HG03064 (cell line): ENCODE measurements around the gene COL9A1.

ENCODE experiments used
- ATAC-seq: cut with Tn5 transposase; IDR thresholded peaks from one replicate; pipeline ENCODE4 v1.9.1; 2021; ENCODE audit warnings: low read depth; ENCODE audit not compliant: unreplicated experiment

Gene COL9A1

DNA sequence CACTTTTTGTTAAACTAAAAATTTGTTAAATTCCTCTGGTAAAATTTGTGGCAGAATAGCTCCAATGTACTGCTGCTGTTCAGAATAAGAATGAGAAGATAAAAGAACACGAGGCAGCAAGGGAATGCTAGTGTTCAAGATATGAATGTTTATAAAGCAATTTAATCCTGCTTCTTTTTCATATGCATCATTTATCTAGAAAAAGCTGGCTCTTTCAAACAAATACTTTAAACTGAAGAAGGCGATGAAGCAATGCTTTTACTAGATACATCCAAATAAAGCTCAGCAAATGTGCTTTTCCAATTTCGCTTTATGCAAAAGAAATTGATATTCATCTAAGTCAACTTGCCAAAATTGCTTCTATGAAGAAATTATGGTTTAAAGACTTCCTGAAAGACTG lies 66.5 kb downstream of the COL9A1 start:
- no peak for ATAC-seq

DNA sequence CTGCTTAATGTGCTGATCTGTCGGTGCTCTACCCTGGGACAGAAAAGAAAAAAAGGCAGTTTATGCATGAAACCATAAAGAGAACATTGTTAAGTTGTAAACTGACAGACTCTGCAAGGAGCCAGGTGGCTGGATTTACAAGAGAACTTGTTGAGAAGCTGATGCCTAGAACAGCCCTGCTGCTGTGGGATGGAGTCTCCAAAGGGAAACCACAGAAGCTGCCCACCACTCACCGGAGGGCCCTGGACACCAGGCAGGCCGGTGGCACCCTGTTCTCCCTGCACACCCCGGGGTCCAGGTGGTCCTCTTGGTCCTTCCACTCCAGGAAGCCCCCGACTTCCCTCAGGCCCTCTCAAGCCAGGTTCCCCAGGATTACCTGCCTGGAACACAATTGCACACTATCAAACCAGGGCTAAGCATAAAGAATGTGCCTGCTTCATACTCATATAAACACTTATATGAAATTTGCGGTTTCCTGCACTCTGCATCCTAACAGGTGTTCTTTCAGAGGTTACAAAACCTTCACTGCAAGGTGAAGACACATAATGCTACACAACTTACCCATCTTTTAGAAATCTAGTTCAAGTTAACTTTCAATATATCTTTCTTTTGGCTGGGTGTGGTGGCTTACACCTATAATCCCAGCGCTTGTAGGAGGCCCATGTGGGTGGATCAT lies 68.2 kb downstream of the COL9A1 start:
- no peak for ATAC-seq

DNA sequence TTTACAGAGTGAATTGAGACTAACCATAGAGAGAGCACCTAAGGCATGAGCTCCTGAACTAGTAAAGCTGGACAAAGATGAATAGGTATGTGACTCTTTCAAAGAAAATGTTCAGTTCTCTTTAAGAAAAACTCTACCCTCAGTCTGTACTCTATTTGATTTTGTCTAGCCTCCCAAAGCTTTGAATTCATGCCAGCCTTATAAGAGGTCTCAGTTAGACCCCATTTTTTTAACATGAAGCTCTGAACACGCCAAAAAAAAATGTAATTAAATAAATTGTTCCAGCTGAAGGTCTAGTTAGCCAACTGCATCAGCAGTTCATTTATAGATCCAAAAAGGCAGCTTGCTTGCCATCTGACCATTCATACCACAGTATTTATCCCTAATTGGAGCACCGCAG lies 71.6 kb downstream of the COL9A1 start:
- ATAC-seq = no peak

DNA sequence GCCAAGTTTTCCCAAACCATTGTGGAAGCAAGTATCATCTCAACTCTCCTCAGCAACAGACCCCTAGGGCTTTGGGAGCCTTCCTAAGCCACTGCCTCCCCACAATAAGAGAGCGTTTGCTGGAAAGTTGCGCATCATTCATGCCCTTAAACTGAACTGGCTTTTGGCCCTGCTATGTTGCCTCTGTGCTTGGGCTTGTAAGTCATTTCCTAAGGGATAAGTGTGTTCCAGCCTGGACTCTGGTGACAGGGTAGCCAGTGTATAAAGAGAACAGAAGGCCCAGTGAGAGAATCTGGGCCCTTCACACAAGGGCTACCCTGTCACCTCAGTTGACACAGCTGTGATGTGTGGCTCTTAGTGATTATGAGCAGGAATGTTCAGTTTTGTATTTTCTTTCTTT lies 77.8 kb downstream of the COL9A1 start:
- ATAC-seq = no peak

DNA sequence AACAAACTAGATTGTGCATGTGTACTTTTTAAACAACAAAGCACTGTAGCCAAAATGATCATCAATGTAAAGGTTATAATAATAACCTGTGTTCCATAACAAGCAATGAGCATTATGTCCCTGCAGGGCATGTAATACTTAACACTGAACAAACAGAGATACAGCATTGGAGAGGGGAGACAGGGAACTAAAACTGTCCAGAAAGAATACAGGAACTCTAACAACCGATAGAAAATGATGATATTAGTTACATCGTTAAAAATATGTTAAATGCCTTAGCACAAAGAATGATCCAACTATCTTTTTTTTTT lies 80.5 kb downstream of the COL9A1 start:
- ATAC-seq = no peak

DNA sequence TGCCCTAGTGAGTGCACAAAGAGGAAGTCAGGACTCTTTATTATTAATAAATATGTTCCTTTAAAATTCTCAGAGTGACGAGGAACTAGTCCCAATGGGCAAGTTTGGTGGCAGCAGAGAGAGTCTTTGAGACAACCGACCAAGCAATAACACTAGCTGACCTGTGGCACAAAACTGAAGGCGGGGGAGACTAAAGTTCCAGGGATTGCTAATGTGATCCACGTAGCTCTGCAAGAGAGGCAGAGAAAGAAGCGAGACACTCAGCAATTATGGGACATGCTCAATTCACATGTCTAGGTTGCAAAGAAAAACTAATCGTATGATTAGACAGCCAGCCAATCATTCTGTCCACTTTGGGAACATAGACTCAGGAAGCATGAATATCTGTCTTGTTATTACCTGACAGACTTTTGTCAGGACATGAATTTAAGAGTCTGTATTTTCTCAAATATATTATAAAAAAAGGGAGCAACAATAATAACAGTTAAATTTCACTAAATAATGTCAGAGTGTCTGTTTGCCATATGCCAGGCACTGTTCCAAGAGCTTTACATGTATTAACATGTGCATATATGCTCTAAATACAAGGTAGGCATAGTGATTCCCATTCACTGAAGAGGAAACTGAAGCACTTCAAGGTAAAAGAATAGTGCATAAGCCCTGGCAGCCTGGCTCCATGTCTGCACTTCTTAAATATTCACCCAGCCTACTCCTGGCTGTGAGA lies 81.0 kb downstream of the COL9A1 start:
- no peak for ATAC-seq

DNA sequence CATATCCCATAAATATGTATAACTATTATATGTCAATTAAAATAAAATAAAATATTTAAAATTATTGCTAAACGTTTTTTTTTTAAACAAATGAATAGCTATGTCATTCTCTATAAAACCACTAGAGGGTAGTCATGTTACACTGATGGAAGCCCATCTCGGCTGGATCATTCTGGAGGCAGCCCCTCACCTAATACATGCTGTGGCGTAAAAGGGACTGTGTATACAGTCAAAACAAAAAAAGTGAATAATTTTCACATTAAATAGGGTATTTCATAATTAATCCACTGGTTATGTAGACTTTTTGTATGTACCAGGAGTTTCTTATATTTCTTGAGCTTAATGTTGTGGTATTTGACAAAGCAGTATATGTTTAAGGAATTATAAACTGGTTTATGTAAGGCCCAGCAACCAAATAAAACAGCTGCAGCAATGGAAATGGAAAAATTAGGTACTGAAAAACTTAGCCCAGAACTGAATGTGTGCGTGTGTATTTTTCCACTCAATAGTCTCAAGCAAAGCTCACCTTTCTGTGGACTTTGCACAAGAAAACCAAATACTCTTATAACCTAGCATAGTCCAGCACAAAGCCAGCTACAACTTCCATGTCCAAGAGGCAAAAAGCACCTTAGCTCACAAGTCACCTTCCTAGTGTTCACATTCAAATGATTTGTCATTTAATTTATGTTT lies 81.7 kb downstream of the COL9A1 start:
- ATAC-seq = no peak

DNA sequence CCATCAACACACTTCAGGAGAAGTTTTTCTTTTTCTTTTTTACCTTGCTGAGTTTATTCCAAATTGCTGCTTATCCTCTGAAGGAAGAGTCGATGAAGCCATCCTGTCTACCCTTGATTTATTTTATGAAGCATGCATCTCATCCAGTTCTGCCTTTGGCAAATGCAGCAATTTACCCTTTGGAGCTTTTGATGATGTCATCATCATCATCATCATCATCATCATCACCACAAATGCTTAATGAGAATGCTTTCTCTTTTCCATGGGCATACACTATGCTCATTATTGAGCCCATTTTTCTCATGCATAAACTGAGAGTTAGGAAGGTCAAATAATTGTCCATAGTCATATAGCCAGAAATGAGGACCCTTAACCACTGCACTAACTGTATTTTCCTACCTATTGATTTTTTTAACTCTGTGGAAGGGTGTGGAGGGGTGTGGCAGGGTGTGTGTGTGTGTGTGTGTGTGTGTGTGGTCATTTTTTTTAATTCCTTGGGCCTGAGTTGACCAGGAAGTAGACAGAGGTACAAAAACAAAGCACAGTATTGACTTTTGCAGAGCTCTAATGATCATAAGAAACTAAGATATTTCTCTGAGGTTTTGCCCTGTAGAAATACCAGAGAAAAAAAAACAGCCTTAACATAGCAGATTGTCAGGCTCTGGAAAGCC lies 82.8 kb downstream of the COL9A1 start:
- ATAC-seq = no peak

DNA sequence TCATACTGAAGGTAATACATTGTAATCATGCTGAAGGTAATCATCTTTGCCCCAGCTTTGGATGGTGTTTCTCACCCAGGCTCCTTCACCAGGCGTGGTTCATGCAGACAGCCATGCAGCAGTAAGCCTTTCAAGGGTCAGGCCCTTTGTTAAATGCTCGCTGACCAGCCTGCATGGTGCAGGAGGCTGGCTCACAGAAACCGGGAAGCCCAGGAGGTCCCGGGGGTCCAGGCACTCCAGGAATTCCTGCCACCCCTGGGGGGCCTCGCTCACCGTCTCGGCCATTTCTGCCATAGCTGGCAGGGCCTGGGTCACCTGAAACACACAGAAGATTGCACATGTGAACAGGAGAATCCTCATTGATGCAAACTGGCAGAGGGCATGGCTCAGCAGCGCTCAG lies 86.1 kb downstream of the COL9A1 start:
- no peak for ATAC-seq

DNA sequence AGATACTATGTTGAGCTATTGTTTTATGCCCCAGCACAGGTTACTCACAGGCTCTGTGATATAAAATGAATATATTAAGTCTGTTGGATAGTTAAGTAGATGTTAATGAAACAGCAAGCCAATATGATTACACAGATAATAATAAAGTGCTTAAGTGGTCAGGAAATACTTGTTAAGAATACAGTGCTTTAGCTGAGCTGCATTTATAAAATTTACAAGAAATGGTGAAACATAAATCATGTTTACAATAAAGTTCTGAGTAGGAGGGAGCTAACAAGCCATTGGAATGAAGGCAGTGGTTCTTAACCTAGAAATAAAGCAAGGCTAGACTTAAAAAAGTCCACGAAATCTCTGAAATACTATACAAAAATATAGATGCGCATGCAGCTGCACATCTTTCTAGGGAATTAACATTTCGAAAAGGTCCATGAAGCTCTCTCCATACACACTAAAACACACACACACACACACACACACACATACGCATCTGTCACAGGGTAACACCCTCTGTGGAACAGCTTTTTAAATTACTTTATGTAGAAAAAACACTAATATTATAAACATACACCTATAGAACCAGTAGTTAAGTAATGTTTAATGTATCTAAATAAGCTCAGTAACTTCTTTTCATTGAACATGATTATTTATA lies 87.3 kb downstream of the COL9A1 start:
- ATAC-seq = no peak

DNA sequence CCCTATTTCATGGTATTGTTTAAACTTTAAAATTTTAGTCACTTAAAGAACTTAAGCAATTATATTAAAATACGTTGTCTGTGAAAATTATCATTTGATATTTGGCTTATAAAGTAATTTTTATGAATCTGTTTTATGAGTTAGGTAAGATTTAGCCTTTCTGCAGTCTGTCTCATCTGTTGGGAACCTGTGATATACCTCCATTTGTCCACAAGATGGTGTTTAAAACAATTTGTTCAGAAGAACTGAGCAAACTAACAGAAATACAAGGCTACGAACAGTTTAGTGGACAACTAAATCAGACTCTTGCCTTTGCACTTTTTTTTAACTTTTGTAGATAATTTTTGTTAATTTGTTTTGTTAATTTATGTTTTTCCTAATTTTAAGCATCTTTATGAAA lies 92.4 kb downstream of the COL9A1 start:
- no peak for ATAC-seq

DNA sequence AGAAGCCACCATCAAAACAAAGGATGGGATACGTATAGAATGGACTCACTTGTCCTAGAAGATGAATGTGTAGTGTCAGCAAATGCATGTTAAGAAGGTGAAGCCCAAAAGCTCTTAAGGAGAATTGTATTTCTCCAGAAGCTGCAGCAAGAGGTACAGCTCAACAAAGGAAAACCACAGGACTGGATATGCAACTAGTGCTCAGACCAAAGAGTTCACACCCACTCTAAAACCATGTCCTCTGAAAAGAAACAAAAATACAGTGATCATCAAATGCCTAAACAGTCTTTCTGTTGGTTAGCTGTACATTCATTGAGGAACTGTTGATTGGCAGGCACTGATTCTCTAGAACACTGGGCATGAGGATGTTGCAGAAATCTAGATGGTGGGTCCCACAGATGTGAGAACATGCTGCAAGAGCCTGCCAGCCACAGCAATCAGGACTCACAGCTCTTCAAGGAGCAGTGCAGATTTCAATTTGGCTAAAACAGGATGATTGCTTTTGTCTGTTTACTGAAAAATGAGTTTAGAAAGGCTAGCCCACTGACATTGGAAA lies 94.6 kb downstream of the COL9A1 start:
- ATAC-seq = no peak

DNA sequence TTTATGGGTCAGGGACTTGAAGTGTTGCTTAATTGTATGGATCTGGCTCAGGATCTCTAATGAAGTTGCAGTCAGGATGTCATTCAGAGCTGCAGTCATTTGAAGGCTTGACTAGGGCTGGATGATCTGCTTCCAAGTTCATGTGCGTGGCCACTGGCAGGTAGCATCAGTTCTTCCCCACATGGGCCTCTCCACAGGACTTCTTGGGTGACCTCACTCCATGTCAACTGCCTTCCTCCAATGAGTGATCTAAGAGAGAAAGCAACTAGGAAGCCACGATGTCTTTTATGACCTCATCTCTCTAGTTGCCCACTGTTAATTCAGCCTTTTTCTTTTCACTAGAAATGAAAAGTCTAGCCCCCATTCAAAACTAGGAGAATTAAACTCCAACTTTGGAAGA lies 104.1 kb downstream of the COL9A1 start:
- ATAC-seq = no peak

DNA sequence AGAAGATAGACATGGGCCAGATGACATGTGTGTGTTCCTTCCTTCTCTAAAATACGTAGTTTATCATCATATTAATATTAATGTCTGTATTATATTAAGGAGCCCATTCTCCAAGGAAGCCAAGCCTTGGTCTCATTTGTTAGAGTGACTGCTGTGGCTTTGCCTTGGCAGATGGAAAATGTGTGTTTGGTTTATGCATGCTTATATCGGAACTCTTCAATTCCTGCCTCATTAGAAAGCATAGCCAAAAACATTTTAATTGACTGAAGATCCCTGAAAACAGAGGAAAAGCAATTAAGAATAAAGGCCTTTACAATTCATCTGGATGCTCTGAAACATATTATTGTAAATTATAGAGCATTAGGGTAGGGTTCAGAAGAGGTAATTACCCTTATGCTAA lies 106.4 kb downstream of the COL9A1 start:
- no peak for ATAC-seq

DNA sequence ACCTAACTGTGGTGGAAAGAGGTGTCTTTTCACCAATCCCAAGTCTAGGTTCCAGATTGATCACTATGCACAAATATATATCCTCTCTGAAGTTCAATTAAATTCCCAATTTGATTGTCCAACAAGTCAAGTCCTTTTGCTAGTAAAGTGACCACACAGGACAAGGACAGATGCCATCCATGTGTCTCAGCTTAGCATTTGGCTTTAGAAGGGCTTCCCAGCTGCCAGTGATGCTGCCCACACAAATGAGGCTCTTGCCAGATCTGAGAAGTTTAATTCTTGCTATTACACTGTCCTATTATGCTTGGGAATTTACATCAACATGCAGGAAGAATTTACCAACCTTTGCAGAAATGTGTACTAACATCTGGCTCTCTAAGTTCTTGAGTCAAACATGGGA lies 108.5 kb downstream of the COL9A1 start:
- ATAC-seq = no peak

DNA sequence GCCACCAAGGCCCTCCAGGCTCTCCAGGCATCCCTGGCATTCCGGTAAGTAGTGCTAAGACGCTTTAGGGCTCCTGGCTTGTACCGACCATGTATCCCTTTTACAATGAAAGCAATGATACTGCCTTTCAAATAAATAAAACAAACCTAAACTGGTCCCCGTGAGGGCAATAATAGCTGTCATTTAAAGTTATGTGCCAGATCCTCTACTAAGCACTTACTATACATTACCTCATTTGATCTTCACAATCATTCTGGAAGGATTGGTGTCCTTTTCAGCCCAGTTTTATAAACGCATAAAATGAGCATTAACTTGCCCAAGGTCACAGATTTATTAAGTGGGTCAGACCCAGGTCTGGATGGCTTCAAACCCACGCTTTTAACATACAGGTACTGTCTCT lies 114.7 kb downstream of the COL9A1 start:
- no peak for ATAC-seq

DNA sequence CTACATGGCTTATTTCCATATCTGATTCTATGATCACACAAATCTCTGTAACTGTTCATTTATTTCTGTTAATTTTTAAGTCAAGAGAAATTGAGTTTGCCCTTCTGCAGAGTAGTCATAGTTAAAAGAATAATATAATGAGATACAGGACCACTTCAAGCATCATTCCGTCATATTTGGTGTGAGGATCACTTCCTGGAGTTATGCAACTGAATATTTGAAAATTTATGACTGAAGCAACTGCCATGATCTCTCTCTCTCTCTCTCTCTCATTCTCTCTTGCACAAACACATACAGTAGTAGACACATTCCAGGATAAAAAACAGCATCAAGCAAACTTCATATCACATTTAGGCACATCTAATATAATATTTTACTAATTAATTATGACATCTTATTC lies 116.4 kb downstream of the COL9A1 start:
- no peak for ATAC-seq

DNA sequence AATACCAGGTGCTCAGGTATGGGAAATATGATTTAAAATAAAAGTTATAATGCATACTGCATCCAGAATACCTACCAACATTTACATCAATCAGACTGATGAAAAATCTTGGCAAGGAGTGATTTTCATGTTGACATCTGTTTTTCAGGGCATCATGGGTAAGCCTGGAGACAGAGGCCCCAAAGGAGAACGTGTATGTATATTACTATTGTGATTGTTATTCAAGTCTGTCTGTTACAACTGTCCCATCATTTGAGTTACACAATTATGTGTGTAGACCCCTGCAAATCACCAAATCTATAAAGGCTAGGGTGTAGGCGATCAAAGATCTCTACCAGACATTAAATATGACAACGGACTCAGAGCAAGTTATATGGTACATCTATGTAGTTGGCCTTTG lies 118.2 kb downstream of the COL9A1 start:
- ATAC-seq = no peak

DNA sequence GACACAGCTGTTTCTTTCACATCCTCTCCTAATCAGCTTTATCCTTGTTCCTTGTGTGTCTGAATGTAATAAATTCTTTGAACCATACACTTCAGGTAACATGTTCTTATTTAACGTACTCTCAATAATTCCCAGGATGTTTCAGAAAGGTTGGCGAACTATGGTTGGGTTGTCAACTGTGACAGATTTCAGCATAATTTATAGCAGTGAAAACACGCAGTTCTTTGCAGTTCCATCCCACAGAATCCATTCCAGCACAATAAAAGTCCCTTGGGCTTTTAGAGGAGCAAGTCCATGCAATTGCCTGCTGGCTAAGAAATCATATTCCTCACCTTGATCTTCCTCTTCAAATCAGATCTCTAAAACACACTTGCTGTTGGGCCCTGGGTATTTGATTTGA lies 119.3 kb downstream of the COL9A1 start:
- ATAC-seq = no peak

DNA sequence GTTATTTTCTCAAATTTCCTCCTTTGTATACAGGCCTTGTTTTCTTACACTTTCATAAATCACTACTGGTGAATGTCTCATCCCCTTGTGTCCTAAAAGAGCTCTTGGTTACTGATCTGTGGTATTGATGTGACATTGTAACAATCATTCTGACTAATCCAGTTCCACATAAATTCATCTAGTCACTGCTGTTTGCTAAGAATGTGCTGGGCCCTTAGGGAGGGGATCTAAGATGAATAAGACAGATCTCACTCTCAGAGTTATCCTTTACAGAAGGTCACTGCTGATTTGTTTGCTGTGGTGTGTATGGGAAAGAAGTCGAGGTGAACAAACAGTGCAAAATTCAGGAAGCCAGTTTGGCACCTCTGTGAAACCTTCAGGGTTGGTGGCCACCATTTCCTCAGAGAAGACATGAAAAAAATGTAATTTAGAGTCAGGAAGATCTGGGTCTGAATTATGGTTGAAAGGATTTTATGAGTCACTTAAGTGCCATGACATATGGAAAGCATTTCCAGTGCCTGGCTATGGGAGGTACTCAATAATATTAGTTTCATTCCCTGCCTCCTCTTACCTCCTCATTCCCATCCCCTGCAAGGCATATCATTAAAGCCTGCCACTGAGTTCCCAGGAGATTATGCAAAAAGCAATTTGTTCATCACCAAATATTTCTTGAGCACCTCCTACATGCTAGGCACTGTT lies 121.8 kb downstream of the COL9A1 start:
- ATAC-seq = peak; percentile 52
